HPDE6-E6E7 (cell line): ENCODE measurements around the gene PLEKHH1.

Experiments
- DNase-seq: peaks from one replicate; pipeline ENCODE4 v3.0.0; 2011; ENCODE audit warnings: missing footprints; ENCODE audit errors: extremely low spot score

The PLEKHH1 gene

DNA sequence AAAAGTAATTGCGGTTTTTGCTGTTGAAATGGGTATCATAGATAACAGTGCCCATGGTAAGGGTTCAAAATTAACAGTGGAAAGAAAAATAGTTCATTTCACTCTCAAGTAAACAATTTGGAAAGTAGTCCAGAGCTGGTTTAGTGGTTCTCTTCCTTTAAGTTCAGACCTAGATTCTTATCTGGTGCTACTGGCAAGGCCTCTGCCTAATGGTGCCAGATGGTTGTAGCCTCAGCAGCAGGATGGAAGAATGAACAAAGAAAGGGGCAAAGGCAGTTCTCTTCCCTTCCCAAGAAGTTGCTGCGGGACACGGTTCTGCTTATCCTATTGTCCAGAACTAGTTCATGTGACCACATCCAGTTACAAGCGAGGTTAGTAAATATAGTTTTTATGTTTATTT, 97.1 kb downstream of the PLEKHH1 start:
- no peak for DNase-seq

DNA sequence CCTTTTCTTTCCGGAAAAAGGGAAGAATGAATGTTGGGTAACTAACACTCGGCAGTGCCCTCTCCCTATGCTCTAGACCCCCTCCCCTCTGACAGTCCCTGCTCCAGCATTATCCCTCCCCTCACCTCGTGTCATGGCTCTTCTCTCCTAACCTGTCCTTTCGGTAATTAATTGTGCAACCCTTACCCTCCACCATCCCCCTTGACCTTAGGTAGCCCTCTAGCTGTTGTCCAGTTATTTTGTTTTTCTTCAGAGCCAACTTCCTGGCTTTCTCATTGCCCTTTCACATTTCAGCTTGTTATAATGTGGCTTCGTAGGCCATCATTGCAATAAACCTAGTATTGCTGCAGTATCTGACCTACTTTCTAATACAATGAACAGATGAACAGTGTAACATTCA, 97.8 kb downstream of the PLEKHH1 start:
- DNase-seq, result no peak

DNA sequence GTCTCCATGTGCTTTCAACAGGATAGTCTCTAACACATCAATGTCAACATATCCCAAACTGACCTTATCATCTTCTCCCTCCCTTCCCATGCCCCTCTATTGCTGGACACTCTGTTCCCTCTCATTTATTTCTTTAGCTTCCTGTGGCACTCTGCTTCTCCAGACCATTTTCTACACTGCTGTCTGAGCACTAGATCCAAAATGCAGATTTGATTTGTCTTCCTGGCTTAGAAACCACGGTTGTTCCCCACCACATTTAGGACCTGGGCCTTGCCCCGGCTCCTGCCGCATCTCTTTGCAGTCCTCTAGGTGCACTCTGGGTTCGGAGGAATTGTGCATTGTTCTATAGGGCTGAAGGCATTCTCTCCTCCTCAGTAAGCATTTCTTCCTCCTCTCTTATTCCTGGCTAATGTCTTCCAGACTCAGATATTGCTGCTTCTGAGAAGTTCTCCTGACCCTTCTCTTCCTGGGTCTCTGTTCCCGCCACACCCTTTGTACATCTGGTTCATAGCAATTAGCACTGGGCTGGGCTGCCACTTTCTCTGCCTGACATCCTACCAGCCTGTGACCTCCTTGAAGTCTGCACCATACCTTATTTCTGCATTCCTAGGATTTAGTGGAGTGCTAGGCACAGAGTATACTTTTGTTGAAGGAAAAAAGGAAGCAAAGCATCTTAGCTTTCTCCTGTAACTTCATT, 100.5 kb downstream of the PLEKHH1 start:
- DNase-seq, result no peak

DNA sequence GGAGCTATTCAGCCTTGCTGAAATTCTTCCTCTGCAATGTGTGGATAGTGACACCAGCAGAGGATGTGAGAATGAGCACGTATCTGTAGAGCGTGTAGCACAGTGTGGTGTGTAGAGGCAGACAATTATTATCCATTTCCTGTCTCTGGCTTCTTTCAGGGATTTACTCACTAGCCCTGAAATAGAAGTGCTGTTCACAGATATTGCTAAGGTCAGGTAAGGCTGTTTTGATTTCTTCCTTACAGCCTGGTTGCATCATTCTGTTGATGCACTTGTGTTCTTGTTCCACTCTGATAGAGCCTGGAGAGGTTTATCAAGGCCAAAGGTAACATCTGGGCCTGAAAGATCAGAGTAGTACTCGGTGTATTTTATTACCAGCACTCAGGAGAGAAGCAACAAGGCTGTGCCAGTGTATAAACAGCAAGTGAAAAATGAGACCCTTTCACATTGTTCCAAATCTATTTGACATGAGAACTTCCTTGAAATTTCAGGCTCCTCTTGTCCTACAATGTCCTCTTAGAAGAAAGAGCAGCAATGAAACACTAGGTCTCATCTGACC, 103.3 kb downstream of the PLEKHH1 start:
- no peak for DNase-seq

DNA sequence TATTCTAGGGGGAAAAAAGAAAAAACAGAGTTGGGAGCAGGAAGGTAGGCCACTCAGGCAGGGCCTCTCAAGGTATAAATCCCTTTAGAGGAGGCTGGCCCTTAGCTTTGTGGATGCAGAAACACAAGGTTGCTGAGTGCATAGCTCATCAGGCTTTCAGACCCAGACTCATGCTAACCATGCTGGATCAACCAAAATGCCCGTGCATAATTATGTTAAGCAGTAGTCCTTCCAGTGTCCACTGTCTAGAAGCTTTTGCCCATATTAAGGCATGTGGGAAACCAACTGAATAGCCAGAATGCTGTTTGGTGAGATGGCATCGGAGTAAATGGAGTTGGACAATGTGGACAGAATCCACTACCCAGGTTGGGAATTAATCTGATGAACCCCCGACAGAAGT, 105.6 kb downstream of the PLEKHH1 start:
- no peak for DNase-seq
